A549 (cell line): Measurements from ENCODE around the gene PKM. TPM values are rescaled to one million over a fixed set of nuclear protein-coding genes. Genes with fewer than 3 reads are reported as not detected.

Experiments
- ATAC-seq, 2 experiments: fragments of 200-7000 bp in 1 of 2; fragments of >200 bp in 1 of 2; cut with Nextera tagmentation in 1 of 2; cut with Tn5 transposase in 1 of 2; 3 replicates each; pipeline versions ENCODE4 v1.8.0 to v1.9.1; 2018 to 2020; ENCODE audit warnings: mild to moderate bottlenecking in 1 of 2, moderate library complexity in 1 of 2
- CTCF ChIA-PET: fragments of 300-600 bp; sonication (Branson Sonifier 250); formaldehyde crosslinking; extraction: SDS; loops from one replicate; lab custom pipeline; 2021; ENCODE audit warnings: antibody characterized with exemption, inconsistent platforms; lab: Yijun Ruan, JAX
- POLR2A ChIA-PET: fragments of 350-600 bp; formaldehyde crosslinking; extraction: SDS; loops from one replicate; lab custom pipeline; 2021; ENCODE audit warnings: antibody characterized with exemption, inconsistent platforms; lab: Yijun Ruan, JAX
- DNase-seq, 2 experiments: peaks; one replicate each; pipeline versions ENCODE4 v3.0.0 to v3.0.0-alpha.2; 2011 to 2016; ENCODE audit warnings: low read depth in 1 of 2, low spot score in 1 of 2
- FAIRE-seq: peaks from 2 replicates; lab custom pipeline; 2011; peaks lifted over from hg19 to GRCh38; lab: Jason Lieb, UNC
- H3K27ac ChIP-seq, 2 experiments: fragments of >200 bp; sonication (Bioruptor Twin); formaldehyde crosslinking; 3 replicates each; pipeline ENCODE4 v1.5.1; 2016 to 2017
- H3K4me1 ChIP-seq: fragments of >200 bp; sonication (Bioruptor Twin); formaldehyde crosslinking; 3 replicates; pipeline ENCODE4 v1.6.1; 2016
- H3K4me2 ChIP-seq: fragments of >200 bp; sonication (Bioruptor Twin); formaldehyde crosslinking; 3 replicates; pipeline ENCODE4 v1.6.1; 2016
- H3K4me3 ChIP-seq: fragments of >200 bp; sonication (Bioruptor Twin); formaldehyde crosslinking; 3 replicates; pipeline ENCODE4 v1.5.1; 2016
- H3K9me3 ChIP-seq: fragments of >200 bp; sonication (Bioruptor Twin); formaldehyde crosslinking; 3 replicates; pipeline ENCODE4 v1.6.1; 2016
- CBX2 ChIP-seq: fragments of 200-600 bp; sonication (generic); IDR thresholded peaks from 2 replicates; pipeline ENCODE4 v1.6.1; 2016; ENCODE audit warnings: low read depth, mild to moderate bottlenecking, borderline replicate concordance
- CBX8 ChIP-seq: fragments of 200-600 bp; sonication (generic); IDR thresholded peaks from 2 replicates; pipeline ENCODE4 v1.6.1; 2016
- CEBPB ChIP-seq, 2 experiments: fragments of >200 bp in 1 of 2; sonication (Bioruptor Twin) in 1 of 2; formaldehyde crosslinking in 1 of 2; IDR thresholded peaks; 2 replicates each; pipeline ENCODE4 v1.6.1; 2012 to 2016
- CTCF ChIP-seq: fragments of >200 bp; sonication (Bioruptor Twin); formaldehyde crosslinking; IDR thresholded peaks from 3 replicates; pipeline ENCODE4 v1.5.1; 2016
- EP300 ChIP-seq, 2 experiments: fragments of >200 bp; sonication (Bioruptor Twin); formaldehyde crosslinking; IDR thresholded peaks; 2 replicates in 1 of 2; 3 replicates in 1 of 2; pipeline ENCODE4 v1.6.1; 2016 to 2017
- HEYL ChIP-seq: fragments of 250-450 bp; sonication (Bioruptor Pico); IDR thresholded peaks from 2 replicates; pipeline ENCODE4 v1.8.0; 2021; ENCODE audit warnings: mild to moderate bottlenecking, moderate library complexity
- JUN ChIP-seq, 2 experiments: fragments of >200 bp; sonication (Bioruptor Twin); formaldehyde crosslinking; IDR thresholded peaks; 2 replicates in 1 of 2; 3 replicates in 1 of 2; pipeline ENCODE4 v1.6.1; 2016 to 2017
- MYC ChIP-seq: IDR thresholded peaks from 2 replicates; pipeline ENCODE4 v1.6.1; 2012; ENCODE audit warnings: mild to moderate bottlenecking, inconsistent platforms, low read length, improper control_type of control experiment, borderline replicate concordance
- NR3C1 ChIP-seq: fragments of >200 bp; sonication (Bioruptor Twin); formaldehyde crosslinking; IDR thresholded peaks from 3 replicates; pipeline ENCODE4 v1.6.1; 2017
- PHF8 ChIP-seq: fragments of 200-600 bp; sonication (generic); IDR thresholded peaks from 2 replicates; pipeline ENCODE4 v1.6.1; 2016; ENCODE audit warnings: low read depth, mild to moderate bottlenecking, antibody characterized with exemption, moderate library complexity, borderline replicate concordance
- RAD21 ChIP-seq, 2 experiments: fragments of >200 bp in 1 of 2; sonication (Bioruptor Twin) in 1 of 2; formaldehyde crosslinking in 1 of 2; IDR thresholded peaks in 1 of 2; conservative IDR thresholded peaks in 1 of 2; 2 replicates in 1 of 2; 3 replicates in 1 of 2; pipeline ENCODE4 v1.6.1; 2012 to 2018; ENCODE audit warnings: inconsistent platforms in 1 of 2
- RCOR1 ChIP-seq: fragments of 150-350 bp; IDR thresholded peaks from 2 replicates; pipeline ENCODE4 v1.6.1; 2014; ENCODE audit warnings: antibody characterized with exemption, low read length, low read depth
- TP53 ChIP-seq: fragments of 250-450 bp; sonication (Bioruptor Pico); IDR thresholded peaks from 2 replicates; pipeline ENCODE4 v1.5.0; 2021; ENCODE audit warnings: mild to moderate bottlenecking, moderate library complexity
- USF2 ChIP-seq: fragments of 450-650 bp; IDR thresholded peaks from 2 replicates; pipeline ENCODE4 v1.6.1; 2014; ENCODE audit warnings: antibody characterized with exemption
- WGBS: methylation state at CpG from one replicate; pipeline ENCODE4 v1.1.6; 2017; ENCODE audit errors: missing lambda C conversion rate; 5-methylcytosine and 5-hydroxymethylcytosine counted together
- polyA plus RNA-seq, 4 experiments: library from polyadenylated mRNA; depleted of rRNA in 3 of 4; stranded (reverse); fragments of >200 nt; fragmentation: RNase III in 1 of 4; extraction: RNeasy Plus Mini Kit Qiagen cat#74134 plus additional on column Dnase treatment in 1 of 4; gene quantifications; 2 replicates in 3 of 4; 3 replicates in 1 of 4; pipeline ENCODE4 v1.2.3, GENCODE V29; 2011 to 2017

PKM gene
- polyA plus RNA-seq, 2 of the 4 experiments (the other 2 are of a cell fraction): 3,443 to 3,848 TPM

GRCh38 chr15:72216079-72216478, 14.9 kb downstream of the PKM start:
- POLR2A ChIA-PET: interaction anchor here (1.0 to 2.2 kb wide), 2 partner anchors 9 to 11 kb away, joined by 3 to 8 read pairs; no protein-coding TSS in a partner anchor
- Histone ChIP-seq H3K4me1 (peaks cover 54% of the 10 kb centered on the region), H3K9me3 (no peaks in the 10 kb centered on the region), H3K4me2 (no peak overlapping the region), H3K27ac (peak overlapping the region in 1 of 2 experiments; percentile 32; a peak in 1 of 6 replicates), H3K4me3 (no peak overlapping the region)
- FAIRE-seq (no peak), DNase-seq (no peak), ATAC-seq (no peak)
- CTCF ChIA-PET: interaction anchor here (1.7 to 31.1 kb wide), 4 partner anchors 8 to 463 kb away, joined by 4 to 644 read pairs (median 325); partner anchors contain the start of genes GRAMD2A and PKM
- no peak for TF ChIP-seq TP53 (CRISPR knock-in tag)
- no peak for TF ChIP-seq HEYL (CRISPR knock-in tag)
- no peak for TF ChIP-seq NR3C1
- no peak for TF ChIP-seq MYC
- no peak for TF ChIP-seq USF2
- TF ChIP-seq PHF8: no peak
- no peak for TF ChIP-seq CBX8
- no peak for TF ChIP-seq RCOR1
- no peak for TF ChIP-seq CBX2
- TF ChIP-seq RAD21 (conservative IDR thresholded peaks at IDR 0.05 in 1 of 2, IDR thresholded peaks at IDR 0.05 in 1 of 2): no peak
- WGBS: 88% methylated on average over 1 of the region's 1 CpG

DNA sequence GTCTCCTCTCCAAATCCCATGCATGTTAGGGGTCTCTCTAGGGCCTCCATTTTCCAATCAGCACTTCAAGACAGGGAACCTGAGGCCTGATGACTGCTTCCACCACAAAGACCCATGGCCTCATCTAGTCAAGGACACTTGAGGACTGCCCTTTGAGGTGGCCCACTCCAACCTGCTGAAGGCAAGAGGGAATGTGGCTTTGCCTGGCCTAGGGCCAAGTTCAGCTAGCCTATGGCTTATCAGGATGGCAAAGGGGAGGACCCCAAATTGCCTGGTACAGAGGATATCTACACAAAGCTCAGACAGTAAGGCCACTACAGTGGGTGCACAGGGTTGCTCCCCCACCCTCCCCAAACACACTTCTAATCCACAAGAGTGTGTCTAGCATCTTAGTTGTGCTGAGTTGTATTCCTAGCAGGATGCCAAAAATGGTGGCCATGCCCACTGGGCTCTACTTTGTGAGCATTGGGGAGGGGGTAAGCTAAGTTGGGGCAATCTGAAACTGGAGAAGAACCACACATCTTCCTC, 23.4 kb downstream of the PKM start:
- no peak for FAIRE-seq
- TF ChIP-seq EP300 (IDR thresholded peaks at IDR 0.05) (no peak), CTCF (no peak), JUN (IDR thresholded peaks at IDR 0.05) (peak in 1 of 2 experiments; percentile 28; a peak in 1 of 5 replicates)
- TF ChIP-seq, all 56 proteins: peak for 1
- ChIA-PET CTCF (interaction anchor here (0.7 to 31.0 kb wide), 7 partner anchors 8 to 80 kb away, joined by 3 to 644 read pairs (median 5); partner anchors contain the start of gene PKM), POLR2A (interaction anchor here (1.9 kb wide), 1 partner anchor 19 kb away, joined by 11 read pairs; no protein-coding TSS in a partner anchor)
- Histone ChIP-seq H3K9me3 (no peaks in the 10 kb centered on the region), H3K27ac (no peak overlapping the region), H3K4me2 (no peak overlapping the region), H3K4me1 (peaks cover 55% of the 10 kb centered on the region), H3K4me3 (no peak overlapping the region)
- no peak for DNase-seq
- ATAC-seq: no peak

DNA sequence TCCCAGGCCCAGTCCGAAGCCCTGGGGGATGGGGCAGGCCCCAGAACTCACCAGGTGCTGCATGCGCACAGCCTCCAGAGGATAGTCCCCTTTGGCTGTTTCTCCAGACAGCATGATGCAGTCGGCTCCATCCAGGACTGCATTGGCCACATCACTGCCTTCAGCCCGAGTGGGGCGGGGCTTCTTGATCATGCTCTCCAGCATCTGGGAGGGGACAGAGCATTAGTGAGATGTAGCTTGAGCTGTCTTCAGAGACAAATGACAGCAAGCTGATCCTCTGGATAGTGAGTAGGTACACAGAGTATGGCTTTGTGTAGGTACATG, 24.4 kb downstream of the PKM start:
- ChIA-PET POLR2A (interaction anchor here (1.0 to 1.9 kb wide), 2 partner anchors 9 to 20 kb away, joined by 3 to 11 read pairs; no protein-coding TSS in a partner anchor), CTCF (interaction anchor here (0.7 to 31.0 kb wide), 6 partner anchors 7 to 81 kb away, joined by 3 to 644 read pairs (median 8); partner anchors contain the start of gene PKM)
- peaks cover 64% of the 10 kb centered on the region for H3K4me1 ChIP-seq
- H3K4me3 ChIP-seq: no peak overlapping the region
- 75% methylated on average over 5 of the region's 5 CpGs for WGBS
- DNase-seq (no peak), ATAC-seq (peak in 1 of 2 experiments; percentile 34; a peak in 3 of 6 replicates), FAIRE-seq (no peak)
- TF ChIP-seq CEBPB (IDR thresholded peaks at IDR 0.05) (no peak), JUN (IDR thresholded peaks at IDR 0.05) (0 out of 5 replicates have a peak, but pooled peaks of 1 of the 2 experiments have one; percentile 42)
- H3K9me3 ChIP-seq: no peaks in the 10 kb centered on the region
- H3K27ac ChIP-seq: no peak overlapping the region
- no peak overlapping the region for H3K4me2 ChIP-seq
